Ecto neural progenitor cell (in vitro differentiated cells): ENCODE measurements around the gene SYNDIG1L.

Experiments used
- DNase-seq: peaks from one replicate; pipeline ENCODE4 v3.0.0-alpha.2; 2018; ENCODE audit warnings: low spot score

Gene SYNDIG1L

GRCh38 chr14:74426202-74426582 is at the start of gene SYNDIG1L:
TSS of gene SYNDIG1L (minus strand) at chr14:74426210. CDS start at chr14:74409744, 16,466 bp downstream.
- no peak for DNase-seq

- no peak for DNase-seq
Measured at GRCh38 chr14:74475678-74476077, 49.7 kb upstream of the SYNDIG1L start.

GRCh38 chr14:74474376-74474775 is 48.4 kb upstream of the SYNDIG1L start:
- no peak for DNase-seq

GRCh38 chr14:74472601-74473000 is 46.6 kb upstream of the SYNDIG1L start:
- DNase-seq: no peak

GRCh38 chr14:74469548-74470518 is 43.8 kb upstream of the SYNDIG1L start:
- no peak for DNase-seq

- no peak for DNase-seq
Measured at GRCh38 chr14:74468513-74468912, 42.5 kb upstream of the SYNDIG1L start.

GRCh38 chr14:74465335-74465734 is 39.3 kb upstream of the SYNDIG1L start:
- no peak for DNase-seq

- no peak for DNase-seq
Measured at GRCh38 chr14:74464785-74465184, 38.8 kb upstream of the SYNDIG1L start.

- no peak for DNase-seq
Measured at GRCh38 chr14:74463697-74464096, 37.7 kb upstream of the SYNDIG1L start.

GRCh38 chr14:74462993-74463392 is 37.0 kb upstream of the SYNDIG1L start:
- no peak for DNase-seq

- no peak for DNase-seq
Measured at GRCh38 chr14:74459976-74460375, 34.0 kb upstream of the SYNDIG1L start.

- DNase-seq: peak; percentile 77
Measured at GRCh38 chr14:74459289-74459946, 33.4 kb upstream of the SYNDIG1L start.

GRCh38 chr14:74457565-74457895 is 31.5 kb upstream of the SYNDIG1L start:
- no peak for DNase-seq

- no peak for DNase-seq
Measured at GRCh38 chr14:74456684-74457564, 30.9 kb upstream of the SYNDIG1L start.

GRCh38 chr14:74454397-74454796 is 28.4 kb upstream of the SYNDIG1L start:
- peak; percentile 15 for DNase-seq

- DNase-seq: peak; percentile 39
Measured at GRCh38 chr14:74444866-74445265, 18.9 kb upstream of the SYNDIG1L start.

- DNase-seq: peak; percentile 14
Measured at GRCh38 chr14:74442757-74443156, 16.7 kb upstream of the SYNDIG1L start.

GRCh38 chr14:74441113-74441512 is 15.1 kb upstream of the SYNDIG1L start:
- no peak for DNase-seq

- DNase-seq: peak; percentile 19
Measured at GRCh38 chr14:74438351-74438915, 12.4 kb upstream of the SYNDIG1L start.

- peak; percentile 56 for DNase-seq
Measured at GRCh38 chr14:74437496-74438053, 11.6 kb upstream of the SYNDIG1L start.

- peak; percentile 46 for DNase-seq
Measured at GRCh38 chr14:74434294-74434693, 8.3 kb upstream of the SYNDIG1L start.

- peak; percentile 34 for DNase-seq
Measured at GRCh38 chr14:74429991-74430390, 4.0 kb upstream of the SYNDIG1L start.
